Liver (tissue), 9 donors: Measurements from ENCODE around the gene BTLA. TPM values are rescaled to one million over a fixed set of nuclear protein-coding genes. Genes with fewer than 3 reads are reported as not detected.

Source experiments
- DNase-seq: peaks from one replicate; pipeline ENCODE4 v3.0.0-alpha.2; 2017; ENCODE audit warnings: low spot score
- H3K27ac ChIP-seq, 2 donors: one replicate each; pipeline ENCODE4 v1.7.0; 2013; ENCODE audit warnings: inconsistent platforms in 2 of 2, low read length in 2 of 2, control low read depth in 1 of 2, low read depth in 1 of 2, mild to moderate bottlenecking in 1 of 2
- H3K27me3 ChIP-seq, 4 donors: one replicate each; pipeline versions ENCODE4 v1.6.1 to v1.7.0; 2013; ENCODE audit warnings: low read length in 3 of 4, inconsistent platforms in 1 of 4, mild to moderate bottlenecking in 1 of 4, moderate library complexity in 1 of 4; ENCODE audit not compliant: control insufficient read depth in 4 of 4, insufficient read depth in 4 of 4
- H3K36me3 ChIP-seq, 4 donors: one replicate each; pipeline versions ENCODE4 v1.6.1 to v1.7.0; 2013; ENCODE audit warnings: low read length in 3 of 4, mild to moderate bottlenecking in 3 of 4, low read depth in 1 of 4, moderate library complexity in 1 of 4; ENCODE audit not compliant: control insufficient read depth in 4 of 4, insufficient read depth in 3 of 4
- H3K4me1 ChIP-seq, 4 donors: one replicate each; pipeline versions ENCODE4 v1.6.1 to v1.7.0; 2013; ENCODE audit warnings: low read length in 3 of 4, mild to moderate bottlenecking in 3 of 4, moderate library complexity in 1 of 4; ENCODE audit not compliant: control insufficient read depth in 4 of 4, insufficient read depth in 4 of 4
- H3K4me3 ChIP-seq, 3 donors: one replicate each; pipeline versions ENCODE4 v1.6.1 to v1.7.0; 2013; ENCODE audit warnings: low read length in 3 of 3, control low read depth in 1 of 3, low read depth in 1 of 3, mild to moderate bottlenecking in 1 of 3
- H3K9ac ChIP-seq, 2 donors: one replicate each; pipeline ENCODE4 v1.7.0; 2013; ENCODE audit warnings: low read length in 2 of 2, mild to moderate bottlenecking in 2 of 2, moderate library complexity in 2 of 2, control low read depth in 1 of 2, low read depth in 1 of 2
- H3K9me3 ChIP-seq, 4 donors: one replicate each; pipeline versions ENCODE4 v1.6.1 to v1.7.0; 2013; ENCODE audit warnings: low read length in 3 of 4; ENCODE audit not compliant: control insufficient read depth in 4 of 4
- CTCF ChIP-seq: fragments of 150-350 bp; IDR thresholded peaks from 2 replicates; pipeline ENCODE4 v1.5.1; 2017; ENCODE audit warnings: improper control_type of control experiment, low read depth, low read length; ENCODE audit not compliant: missing input control
- EGR1 ChIP-seq, 2 donors: IDR thresholded peaks; 2 replicates each; pipeline ENCODE4 v1.6.1; 2016 to 2018; ENCODE audit warnings: antibody characterized with exemption in 2 of 2, low read depth in 2 of 2
- FOXA1 ChIP-seq: IDR thresholded peaks from 2 replicates; pipeline ENCODE4 v1.6.1; 2016; ENCODE audit warnings: antibody characterized with exemption
- FOXA2 ChIP-seq: IDR thresholded peaks from 2 replicates; pipeline ENCODE4 v1.6.1; 2016; ENCODE audit warnings: antibody characterized with exemption
- GABPA ChIP-seq, 2 donors: IDR thresholded peaks in 1 of 2; conservative IDR thresholded peaks in 1 of 2; 2 replicates each; pipeline ENCODE4 v1.6.1; 2016; ENCODE audit warnings: antibody characterized with exemption in 2 of 2, mild to moderate bottlenecking in 1 of 2, moderate library complexity in 1 of 2
- HNF4A ChIP-seq, 2 donors: conservative IDR thresholded peaks; 2 replicates each; pipeline ENCODE4 v1.6.1; 2016; ENCODE audit warnings: antibody characterized with exemption in 2 of 2, mild to moderate bottlenecking in 2 of 2
- HNF4G ChIP-seq: IDR thresholded peaks from 2 replicates; pipeline ENCODE4 v1.6.1; 2016; ENCODE audit warnings: antibody characterized with exemption
- JUND ChIP-seq, 2 donors: IDR thresholded peaks; 2 replicates each; pipeline ENCODE4 v1.6.1; 2016; ENCODE audit warnings: antibody characterized with exemption in 2 of 2
- NR2F2 ChIP-seq: IDR thresholded peaks from 2 replicates; pipeline ENCODE4 v1.6.1; 2016; ENCODE audit warnings: antibody characterized with exemption
- RAD21 ChIP-seq, 2 donors: IDR thresholded peaks; 2 replicates each; pipeline ENCODE4 v1.6.1; 2016; ENCODE audit warnings: antibody characterized with exemption in 2 of 2, mild to moderate bottlenecking in 2 of 2
- REST ChIP-seq: IDR thresholded peaks from 2 replicates; pipeline ENCODE4 v1.6.1; 2016; ENCODE audit warnings: antibody characterized with exemption, mild to moderate bottlenecking
- RXRA ChIP-seq, 2 donors: IDR thresholded peaks; 2 replicates each; pipeline ENCODE4 v1.6.1; 2017 to 2018; ENCODE audit warnings: antibody characterized with exemption in 2 of 2, mild to moderate bottlenecking in 1 of 2
- SP1 ChIP-seq: IDR thresholded peaks from 2 replicates; pipeline ENCODE4 v1.6.1; 2018; ENCODE audit warnings: antibody characterized with exemption, mild to moderate bottlenecking
- TAF1 ChIP-seq: conservative IDR thresholded peaks from 2 replicates; pipeline ENCODE4 v1.6.1; 2016; ENCODE audit warnings: antibody characterized with exemption, mild to moderate bottlenecking
- YY1 ChIP-seq: IDR thresholded peaks from 2 replicates; pipeline ENCODE4 v1.6.1; 2016; ENCODE audit warnings: antibody characterized with exemption, mild to moderate bottlenecking
- ZBTB33 ChIP-seq: IDR thresholded peaks from 2 replicates; pipeline ENCODE4 v1.6.1; 2016; ENCODE audit warnings: antibody characterized with exemption
- WGBS: extraction: QIAGEN DNeasy Blood & Tissue Kit; methylation state at CpG from one replicate; pipeline ENCODE4 v1.1.7; 2013; 5-methylcytosine and 5-hydroxymethylcytosine counted together
- polyA plus RNA-seq, 2 donors: library from polyadenylated mRNA; stranded (reverse) in 1 of 2; unstranded in 1 of 2; fragments of 200-250 nt in 1 of 2; fragments of >200 nt in 1 of 2; fragmentation: Nextera tagmentation in 1 of 2; extraction: Ambion mirVana in 1 of 2; gene quantifications; one replicate each; pipeline versions ENCODE4 v1.2.1 to v1.2.3, GENCODE V29; 2013 to 2015
- total RNA-seq, 2 donors: library from RNA; depleted of rRNA; stranded (reverse); fragments of >200 nt; gene quantifications; one replicate each; pipeline ENCODE4 v1.2.3, GENCODE V29; 2014
- TF ChIP-seq, protein P1 (sequence below): IDR thresholded peaks from 2 replicates; pipeline ENCODE4 v1.6.1; 2016; ENCODE audit warnings: antibody characterized with exemption
- TF ChIP-seq, protein P2 (sequence below): IDR thresholded peaks from 2 replicates; pipeline ENCODE4 v1.6.1; 2016; ENCODE audit warnings: antibody characterized with exemption
- donor health status: healthy.
- donor health status: healthy.
- donor health status: healthy.
- donor health status: healthy.
- donor health status: healthy.

BTLA gene
- total and polyA plus RNA-seq, 4 donors: 0.08 to 0.43 (median 0.27) TPM

DNA sequence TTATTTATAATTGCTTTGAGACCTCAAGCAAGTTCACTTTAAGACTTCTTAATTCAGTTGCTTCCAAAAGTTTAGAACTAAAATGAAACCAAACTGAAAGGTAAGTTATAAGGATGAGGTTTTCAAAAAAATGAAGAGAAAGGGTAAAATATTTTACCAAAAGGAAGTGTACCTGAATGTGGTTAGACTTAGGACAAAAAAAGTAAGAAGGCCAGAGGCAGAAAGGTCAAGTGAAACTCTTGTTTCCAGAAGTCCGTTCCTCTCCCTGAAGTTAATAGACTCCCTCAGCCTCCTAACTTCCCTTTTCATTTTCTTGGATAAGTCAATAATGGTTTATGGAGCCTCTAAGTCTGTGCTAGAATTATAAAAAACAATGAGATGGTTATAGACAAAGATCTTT is 16.6 kb downstream of the BTLA start:
- TF ChIP-seq EGR1 (IDR thresholded peaks at IDR 0.05; ENCODE audit: low read depth in 2 of 2) (no peak), HNF4A (conservative IDR thresholded peaks at IDR 0.05) (no peak), REST (no peak)
- H3K4me3 ChIP-seq: no peak overlapping the region
- no peaks in the 10 kb centered on the region for H3K36me3 ChIP-seq
- 81% methylated on average over 1 of the region's 1 CpG for WGBS
- H3K27me3 ChIP-seq: no peaks in the 10 kb centered on the region
- H3K4me1 ChIP-seq: no peaks in the 10 kb centered on the region
- DNase-seq: no peak
- H3K9ac ChIP-seq: no peak overlapping the region
- H3K27ac ChIP-seq: no peak overlapping the region
- no peaks in the 10 kb centered on the region for H3K9me3 ChIP-seq

- Histone ChIP-seq H3K9me3 (no peaks in the 10 kb centered on the region), H3K27me3 (no peaks in the 10 kb centered on the region), H3K36me3 (no peaks in the 10 kb centered on the region), H3K27ac (no peak overlapping the region), H3K4me3 (no peak overlapping the region), H3K4me1 (no peaks in the 10 kb centered on the region), H3K9ac (no peak overlapping the region)
- no peak for DNase-seq
- TF ChIP-seq SP1 (no peak), GABPA (IDR thresholded peaks at IDR 0.05 in 1 of 2, conservative IDR thresholded peaks at IDR 0.05 in 1 of 2) (no peak)
Measured at GRCh38 chr3:112481302-112481721, 18.0 kb downstream of the BTLA start.

GRCh38 chr3:112477891-112478290 is 21.4 kb downstream of the BTLA start:
- no peaks in the 10 kb centered on the region for H3K9me3 ChIP-seq
- no peak overlapping the region for H3K4me3 ChIP-seq
- no peak for DNase-seq
- WGBS: 67% methylated on average over 1 of the region's 1 CpG
- no peaks in the 10 kb centered on the region for H3K4me1 ChIP-seq
- TF ChIP-seq SP1 (no peak), TAF1 (no peak), FOXA2 (no peak), GABPA (IDR thresholded peaks at IDR 0.05 in 1 of 2, conservative IDR thresholded peaks at IDR 0.05 in 1 of 2) (no peak), REST (no peak), YY1 (no peak), CTCF (no peak), ZBTB33 (no peak), RXRA (IDR thresholded peaks at IDR 0.05) (no peak), HNF4A (conservative IDR thresholded peaks at IDR 0.05) (no peak), FOXA1 (no peak), RAD21 (IDR thresholded peaks at IDR 0.05) (no peak), NR2F2 (no peak), EGR1 (IDR thresholded peaks at IDR 0.05; ENCODE audit: low read depth in 2 of 2) (no peak), JUND (IDR thresholded peaks at IDR 0.05) (no peak), HNF4G (no peak)
- TF ChIP-seq, protein P1, sequence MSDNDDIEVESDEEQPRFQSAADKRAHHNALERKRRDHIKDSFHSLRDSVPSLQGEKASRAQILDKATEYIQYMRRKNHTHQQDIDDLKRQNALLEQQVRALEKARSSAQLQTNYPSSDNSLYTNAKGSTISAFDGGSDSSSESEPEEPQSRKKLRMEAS: no peak
- TF ChIP-seq, protein P2, sequence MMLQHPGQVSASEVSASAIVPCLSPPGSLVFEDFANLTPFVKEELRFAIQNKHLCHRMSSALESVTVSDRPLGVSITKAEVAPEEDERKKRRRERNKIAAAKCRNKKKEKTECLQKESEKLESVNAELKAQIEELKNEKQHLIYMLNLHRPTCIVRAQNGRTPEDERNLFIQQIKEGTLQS: no peak
- no peaks in the 10 kb centered on the region for H3K36me3 ChIP-seq
- H3K27me3 ChIP-seq: no peaks in the 10 kb centered on the region
- no peak overlapping the region for H3K9ac ChIP-seq
- no peak overlapping the region for H3K27ac ChIP-seq
